H1 (cell line): ENCODE data around the gene PRRC1. TPM values are rescaled to one million over a fixed set of nuclear protein-coding genes. Genes with fewer than 3 reads are reported as not detected.

Experiments
- CTCF ChIA-PET: fragments of 300-600 bp; sonication (Branson Sonifier 250); formaldehyde crosslinking; loops from one replicate; lab custom pipeline; 2021; ENCODE audit not compliant: partially characterized antibody; lab: Charles Lee
- POLR2A ChIA-PET: fragments of 300-600 bp; sonication (Branson Sonifier 250); formaldehyde crosslinking; loops from one replicate; lab custom pipeline; 2021; ENCODE audit warnings: inconsistent platforms; ENCODE audit not compliant: partially characterized antibody; lab: Charles Lee
- DNase-seq, 2 experiments: peaks; one replicate each; pipeline versions ENCODE4 v3.0.0 to v3.0.0-alpha.2; 2010 to 2022; ENCODE audit warnings: low spot score in 2 of 2, low read depth in 1 of 2, mixed read lengths in 1 of 2
- FAIRE-seq: peaks from 2 replicates; lab custom pipeline; 2011; peaks lifted over from hg19 to GRCh38; lab: Jason Lieb, UNC
- H2AFZ ChIP-seq: 2 replicates; pipeline ENCODE4 v1.8.1; 2012; ENCODE audit warnings: low read length, inconsistent platforms
- H2AK5ac ChIP-seq: 2 replicates; pipeline ENCODE4 v1.6.1; 2013; ENCODE audit warnings: low read depth, low read length
- H2BK120ac ChIP-seq: replicated peaks from 2 replicates; pipeline ENCODE3; 2013; ENCODE audit warnings: low read depth, low read length, inconsistent platforms
- H2BK12ac ChIP-seq: 2 replicates; pipeline ENCODE4 v1.6.1; 2013; ENCODE audit warnings: low read depth, low read length
- H2BK15ac ChIP-seq: 2 replicates; pipeline ENCODE4 v1.6.1; 2013; ENCODE audit warnings: low read length
- H2BK20ac ChIP-seq: 2 replicates; pipeline ENCODE4 v1.6.1; 2013; ENCODE audit warnings: low read length
- H2BK5ac ChIP-seq: 2 replicates; pipeline ENCODE4 v1.6.1; 2013; ENCODE audit warnings: low read depth, low read length
- H3K14ac ChIP-seq: 2 replicates; pipeline ENCODE4 v1.6.1; 2013; ENCODE audit warnings: inconsistent platforms; ENCODE audit not compliant: insufficient read length
- H3K18ac ChIP-seq: 2 replicates; pipeline ENCODE4 v1.6.1; 2013; ENCODE audit warnings: low read length; ENCODE audit errors: extremely low read depth
- H3K23ac ChIP-seq: 2 replicates; pipeline ENCODE4 v1.6.1; 2013; ENCODE audit warnings: inconsistent platforms; ENCODE audit not compliant: insufficient read length
- H3K23me2 ChIP-seq: 2 replicates; pipeline ENCODE4 v1.6.1; 2013; ENCODE audit warnings: low read depth, low read length
- H3K27ac ChIP-seq: 2 replicates; pipeline ENCODE4 v1.6.1; 2011; ENCODE audit warnings: low read depth, low read length, inconsistent platforms
- H3K27me3 ChIP-seq, 4 experiments: replicated peaks in 1 of 4; 1 replicate in 1 of 4; 2 replicates in 3 of 4; pipeline versions ENCODE4 v1.6.1 to v1.8.1; 2011 to 2013; ENCODE audit warnings: low read length in 3 of 4, mild to moderate bottlenecking in 3 of 4, inconsistent platforms in 2 of 4, mixed read lengths in 2 of 4, moderate library complexity in 1 of 4; ENCODE audit not compliant: control insufficient read depth in 3 of 4, insufficient read depth in 3 of 4; ENCODE audit errors: extremely low read depth in 1 of 4
- H3K36me3 ChIP-seq, 4 experiments: 2 replicates each; pipeline versions ENCODE4 v1.6.1 to v1.8.1; 2011 to 2013; ENCODE audit warnings: mild to moderate bottlenecking in 4 of 4, low read length in 3 of 4, moderate library complexity in 2 of 4, control low read depth in 1 of 4, inconsistent platforms in 1 of 4; ENCODE audit not compliant: insufficient read depth in 4 of 4, control insufficient read depth in 2 of 4
- H3K4ac ChIP-seq: replicated peaks from 2 replicates; pipeline ENCODE3; 2013; ENCODE audit warnings: low read length, low read depth, mixed read lengths, inconsistent platforms; ENCODE audit not compliant: insufficient read length
- H3K4me1 ChIP-seq, 4 experiments: replicated peaks in 1 of 4; 1 replicate in 1 of 4; 2 replicates in 3 of 4; pipeline versions ENCODE4 v1.6.1 to v1.8.1; 2011 to 2013; ENCODE audit warnings: low read length in 3 of 4, inconsistent platforms in 2 of 4, mixed read lengths in 1 of 4; ENCODE audit not compliant: insufficient read depth in 4 of 4, control insufficient read depth in 3 of 4
- H3K4me2 ChIP-seq, 2 experiments: 2 replicates each; pipeline versions ENCODE4 v1.6.1 to v1.8.1; 2011 to 2013; ENCODE audit warnings: low read depth in 2 of 2, low read length in 2 of 2, control low read depth in 1 of 2, inconsistent platforms in 1 of 2, mild to moderate bottlenecking in 1 of 2; ENCODE audit not compliant: insufficient read depth in 1 of 2
- H3K4me3 ChIP-seq, 4 experiments: fragments of 200-600, 300-600 bp in 1 of 4; sonication (generic), shearing (Covaris generic), sonication (Bioruptor Twin) in 1 of 4; 2 replicates each; pipeline versions ENCODE4 v1.5.1 to v1.8.1; 2011 to 2016; ENCODE audit warnings: low read length in 4 of 4, low read depth in 3 of 4, control low read depth in 2 of 4, inconsistent platforms in 2 of 4, mild to moderate bottlenecking in 2 of 4, mixed read lengths in 1 of 4, moderate library complexity in 1 of 4; ENCODE audit not compliant: insufficient read depth in 2 of 4; ENCODE audit errors: extremely low read depth in 1 of 4
- H3K56ac ChIP-seq: replicated peaks from 2 replicates; pipeline ENCODE3; 2013; ENCODE audit warnings: low read depth, mild to moderate bottlenecking, mixed read lengths, low read length, inconsistent platforms; ENCODE audit not compliant: insufficient read length
- H3K79me1 ChIP-seq: 2 replicates; pipeline ENCODE4 v1.6.1; 2013; ENCODE audit warnings: low read depth, low read length, control low read depth
- H3K79me2 ChIP-seq, 2 experiments: 2 replicates each; pipeline versions ENCODE4 v1.6.1 to v1.8.1; 2012 to 2013; ENCODE audit warnings: low read length in 2 of 2, mild to moderate bottlenecking in 2 of 2, inconsistent platforms in 1 of 2; ENCODE audit not compliant: insufficient read depth in 2 of 2, control insufficient read depth in 1 of 2
- H3K9ac ChIP-seq, 4 experiments: replicated peaks in 1 of 4; 1 replicate in 1 of 4; 2 replicates in 3 of 4; pipeline versions ENCODE4 v1.6.1 to v1.8.1; 2011 to 2013; ENCODE audit warnings: low read depth in 3 of 4, low read length in 3 of 4, control low read depth in 2 of 4, mild to moderate bottlenecking in 2 of 4, moderate library complexity in 2 of 4, inconsistent platforms in 1 of 4; ENCODE audit errors: extremely low read depth in 1 of 4
- H3K9me3 ChIP-seq, 2 experiments: 2 replicates each; pipeline versions ENCODE4 v1.6.1 to v1.8.1; 2012 to 2013; ENCODE audit warnings: mild to moderate bottlenecking in 2 of 2, moderate library complexity in 2 of 2, control low read depth in 1 of 2, inconsistent platforms in 1 of 2, low read depth in 1 of 2, low read length in 1 of 2, mixed read lengths in 1 of 2; ENCODE audit not compliant: insufficient read depth in 2 of 2
- H4K20me1 ChIP-seq, 2 experiments: replicated peaks in 1 of 2; 2 replicates each; pipeline versions ENCODE3 to v1.8.1; 2011 to 2013; ENCODE audit warnings: inconsistent platforms in 2 of 2, low read length in 2 of 2, mild to moderate bottlenecking in 1 of 2; ENCODE audit not compliant: insufficient read depth in 2 of 2, control insufficient read depth in 1 of 2
- H4K5ac ChIP-seq: 2 replicates; pipeline ENCODE4 v1.6.1; 2013; ENCODE audit warnings: low read length, low read depth, mixed read lengths, inconsistent platforms; ENCODE audit not compliant: insufficient read length
- H4K8ac ChIP-seq: 2 replicates; pipeline ENCODE4 v1.8.0; 2013; ENCODE audit warnings: mild to moderate bottlenecking, moderate library complexity, low read length, inconsistent platforms; ENCODE audit not compliant: insufficient read depth; ENCODE audit errors: extremely low read depth
- H4K91ac ChIP-seq: replicated peaks from 2 replicates; pipeline ENCODE3; 2013; ENCODE audit warnings: low read length, mixed read lengths, inconsistent platforms; ENCODE audit not compliant: insufficient read length
- ATF2 ChIP-seq: IDR thresholded peaks from 2 replicates; pipeline ENCODE4 v1.6.1; 2012; ENCODE audit warnings: low read length, inconsistent platforms
- BACH1 ChIP-seq: IDR thresholded peaks from 2 replicates; pipeline ENCODE4 v1.6.1; 2012; ENCODE audit warnings: low read length, improper control_type of control experiment
- CBX8 ChIP-seq: fragments of 300-800, 300-1000 bp; sonication (generic); IDR thresholded peaks from 2 replicates; pipeline ENCODE4 v1.7.1; 2016; ENCODE audit warnings: low read depth, low read length, borderline replicate concordance
- EP300 ChIP-seq, 2 experiments: IDR thresholded peaks; 1 replicate in 1 of 2; 2 replicates in 1 of 2; pipeline ENCODE4 v1.6.1; 2011 to 2012; ENCODE audit warnings: low read depth in 2 of 2, low read length in 2 of 2, mild to moderate bottlenecking in 2 of 2, borderline replicate concordance in 1 of 2, inconsistent platforms in 1 of 2, moderate library complexity in 1 of 2
- HDAC6 ChIP-seq: IDR thresholded peaks from one replicate; pipeline ENCODE4 v1.7.1; 2012; ENCODE audit warnings: low read depth, mild to moderate bottlenecking, inconsistent platforms, low read length, moderate library complexity
- JUN ChIP-seq: IDR thresholded peaks from 2 replicates; pipeline ENCODE4 v1.6.1; 2011; ENCODE audit warnings: low read depth, mild to moderate bottlenecking, improper control_type of control experiment, low read length
- POLR2AphosphoS5 ChIP-seq: IDR thresholded peaks from 2 replicates; pipeline ENCODE4 v1.6.1; 2011; ENCODE audit warnings: low read depth, low read length
- POU5F1 ChIP-seq: IDR thresholded peaks from 2 replicates; pipeline ENCODE4 v1.6.1; 2011; ENCODE audit warnings: low read depth, mild to moderate bottlenecking, low read length, moderate library complexity
- RAD21 ChIP-seq, 2 experiments: IDR thresholded peaks in 1 of 2; conservative IDR thresholded peaks in 1 of 2; 2 replicates each; pipeline ENCODE4 v1.6.1; 2011; ENCODE audit warnings: low read depth in 2 of 2, low read length in 2 of 2, improper control_type of control experiment in 1 of 2, inconsistent platforms in 1 of 2, mild to moderate bottlenecking in 1 of 2, moderate library complexity in 1 of 2
- RFX5 ChIP-seq: IDR thresholded peaks from 2 replicates; pipeline ENCODE4 v1.6.1; 2011; ENCODE audit warnings: low read depth, low read length, improper control_type of control experiment, borderline replicate concordance
- SIRT6 ChIP-seq: IDR thresholded peaks from one replicate; pipeline ENCODE4 v1.7.1; 2012; ENCODE audit warnings: low read length, inconsistent platforms
- TAF7 ChIP-seq: optimal IDR thresholded peaks from 2 replicates; pipeline ENCODE3; 2011; ENCODE audit warnings: low read depth, mild to moderate bottlenecking, inconsistent platforms, low read length, moderate library complexity, borderline replicate concordance
- TCF12 ChIP-seq: IDR thresholded peaks from 2 replicates; pipeline ENCODE4 v1.6.1; 2011; ENCODE audit warnings: low read depth, mild to moderate bottlenecking, low read length
- WGBS, 2 experiments: shearing (Covaris generic) in 1 of 2; methylation state at CpG; one replicate each; pipeline versions ENCODE4 v1.1.6 to v1.1.7; 2013 to 2015; ENCODE audit warnings: low lambda C conversion rate in 2 of 2, mixed read lengths in 2 of 2, inconsistent platforms in 1 of 2, low coverage in 1 of 2, missing lambda C conversion rate in 1 of 2; ENCODE audit not compliant: insufficient replicate concordance in 2 of 2, insufficient coverage in 1 of 2, insufficient read length in 1 of 2; ENCODE audit errors: extremely low coverage in 1 of 2, missing lambda C conversion rate in 1 of 2; 5-methylcytosine and 5-hydroxymethylcytosine counted together
- polyA plus RNA-seq, 7 experiments: library from polyadenylated mRNA; depleted of rRNA in 3 of 7; stranded (reverse) in 5 of 7; unstranded in 2 of 7; fragments of >200 nt in 5 of 7; fragments of 200-250 nt in 2 of 7; gene quantifications; 1 replicate in 5 of 7; 2 replicates in 1 of 7; 4 replicates in 1 of 7; pipeline versions ENCODE4 v1.2.1 to v1.2.3, GENCODE V29; 2011 to 2013; ENCODE audit warnings: missing spikeins in 2 of 7, mixed read lengths in 2 of 7
- total RNA-seq: library from RNA; stranded (reverse); fragmentation: NEBNext Ultra II Directional; extraction: Animal tissue kit (Norgen Biotek cat#: 25700); gene quantifications from 2 replicates; pipeline ENCODE4 v1.2.1, GENCODE V29; 2021

PRRC1 gene
- total and polyA plus RNA-seq, 2 of the 8 experiments (the other 6 are each of a cell fraction or from before 2014, with no cell fraction given) = 54.6 to 78.6 TPM

- Histone ChIP-seq H3K79me2 (no peaks in the 10 kb centered on the region), H3K79me1 (no peaks in the 10 kb centered on the region), H4K5ac (no peak overlapping the region), H4K8ac (no peak overlapping the region), H3K4me3 (no peak overlapping the region), H3K23ac (no peak overlapping the region), H3K4me1 (no peaks in the 10 kb centered on the region), H3K4me2 (no peak overlapping the region), H3K23me2 (no peaks in the 10 kb centered on the region), H3K56ac (no peak overlapping the region), H2BK15ac (no peak overlapping the region), H3K36me3 (peaks cover 0 to 33% (median 13%) of the 10 kb centered on the region in 4 experiments; a peak in 4 of 8 replicates), H2AK5ac (no peak overlapping the region), H3K27ac (no peak overlapping the region), H4K91ac (no peak overlapping the region), H3K9ac (no peak overlapping the region), H2BK5ac (no peak overlapping the region), H3K27me3 (no peaks in the 10 kb centered on the region), H2BK12ac (no peak overlapping the region), H3K9me3 (no peaks in the 10 kb centered on the region), H4K20me1 (peaks cover 0 to 2% of the 10 kb centered on the region in 2 experiments), H2AFZ (no peak overlapping the region), H3K14ac (no peak overlapping the region), H3K18ac (no peak overlapping the region), H2BK120ac (no peak overlapping the region), H2BK20ac (no peak overlapping the region), H3K4ac (no peak overlapping the region)
- FAIRE-seq = no peak
- 90% methylated on average over 1 of the region's 1 CpG; no CpG with 5 or more reads in 1 of the 2 experiments for WGBS, 2 experiments
- POLR2A ChIA-PET = no interaction called here
- no peak for DNase-seq
- CTCF ChIA-PET = no interaction called here
- no peak for TF ChIP-seq RAD21 (IDR thresholded peaks at IDR 0.05 in 1 of 2, conservative IDR thresholded peaks at IDR 0.05 in 1 of 2; ENCODE audit: low read depth in 2 of 2, low read length in 2 of 2)
- TF ChIP-seq BACH1 = no peak
- no peak for TF ChIP-seq TAF7
- TF ChIP-seq POU5F1 = no peak
- TF ChIP-seq HDAC6 = no peak
- no peak for TF ChIP-seq TCF12
- TF ChIP-seq POLR2AphosphoS5 = no peak
- TF ChIP-seq SIRT6 = no peak
- no peak for TF ChIP-seq ATF2
- no peak for TF ChIP-seq CBX8
- no peak for TF ChIP-seq JUN
- TF ChIP-seq EP300 (IDR thresholded peaks at IDR 0.05; ENCODE audit: borderline replicate concordance in 1 of 2, low read depth in 2 of 2, low read length in 2 of 2) = no peak
- TF ChIP-seq RFX5 = no peak
These were observed 38.4 kb downstream of the PRRC1 start for GRCh38 chr5:127555826-127556225.
